T47D (cell line): ENCODE measurements around the gene PPP1R13B.

ENCODE experiments used
- DNase-seq, 2 experiments: peaks; one replicate each; pipeline versions ENCODE4 v3.0.0 to v3.0.0-alpha.2; 2011 to 2012; ENCODE audit warnings: low read depth in 1 of 2, low spot score in 1 of 2
- JUND ChIP-seq: IDR thresholded peaks from 2 replicates; pipeline ENCODE4 v1.6.1; 2012; ENCODE audit warnings: low read depth
- in situ Hi-C: cut with HindIII; loops from 2 replicates; pipeline ENCODE4 v1.10.0; 2016; ENCODE audit warnings: low sequenced_read_pairs, low pct_unique_long_range_greater_than_20kb

The PPP1R13B gene

GRCh38 chr14:103688906-103689902, 158.2 kb downstream of the PPP1R13B start:
- no peak for DNase-seq
- in situ Hi-C loops: no loop called here
- no peak for TF ChIP-seq JUND

GRCh38 chr14:103688441-103688840, 158.9 kb downstream of the PPP1R13B start:
- DNase-seq: no peak
- in situ Hi-C loops: no loop called here
- TF ChIP-seq JUND: no peak

GRCh38 chr14:103687712-103688111, 159.7 kb downstream of the PPP1R13B start:
- no peak for DNase-seq
- no peak for TF ChIP-seq JUND
- in situ Hi-C loops: no loop called here

GRCh38 chr14:103686831-103687485, 160.4 kb downstream of the PPP1R13B start:
- TF ChIP-seq JUND: no peak
- in situ Hi-C loops: no loop called here

GRCh38 chr14:103685276-103686211, 161.8 kb downstream of the PPP1R13B start:
- in situ Hi-C loops: no loop called here
- no peak for TF ChIP-seq JUND
- DNase-seq: no peak

More at GRCh38 chr14:103686831-103687485, 160.4 kb downstream of the PPP1R13B start:
- no peak for DNase-seq

- DNase-seq: no peak
- no peak for TF ChIP-seq JUND
- in situ Hi-C loops: no loop called here
These were observed 162.5 kb downstream of the PPP1R13B start for GRCh38 chr14:103684871-103685270.

- DNase-seq: no peak
- no peak for TF ChIP-seq JUND
- in situ Hi-C loops: no loop called here
These were observed 162.9 kb downstream of the PPP1R13B start for GRCh38 chr14:103684471-103684870.
